ENCODE results near the gene USP25.
"Not testable (repeated sequence)": the region's sequence is repeated elsewhere in the genome, so short reads cannot be mapped to it uniquely, and the experiment has no call there.

Gene USP25

DNA sequence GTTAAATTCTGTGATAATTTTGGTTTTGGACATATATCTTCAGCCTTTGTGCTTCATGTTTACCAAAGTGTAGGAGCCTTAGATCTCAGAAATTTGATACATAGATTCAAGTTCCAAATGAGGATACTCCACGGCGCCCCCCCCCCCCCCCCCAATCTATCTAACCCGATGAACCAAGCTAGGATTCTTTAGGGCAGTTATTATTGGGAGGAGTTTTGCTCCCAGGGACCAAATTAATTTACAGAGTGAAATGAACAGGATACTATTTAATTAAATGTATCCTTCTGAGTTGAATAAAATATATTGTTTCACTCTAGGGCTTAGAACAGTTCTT is 3.2 kb downstream of the USP25 start:
- no peak for ATAC-seq

DNA sequence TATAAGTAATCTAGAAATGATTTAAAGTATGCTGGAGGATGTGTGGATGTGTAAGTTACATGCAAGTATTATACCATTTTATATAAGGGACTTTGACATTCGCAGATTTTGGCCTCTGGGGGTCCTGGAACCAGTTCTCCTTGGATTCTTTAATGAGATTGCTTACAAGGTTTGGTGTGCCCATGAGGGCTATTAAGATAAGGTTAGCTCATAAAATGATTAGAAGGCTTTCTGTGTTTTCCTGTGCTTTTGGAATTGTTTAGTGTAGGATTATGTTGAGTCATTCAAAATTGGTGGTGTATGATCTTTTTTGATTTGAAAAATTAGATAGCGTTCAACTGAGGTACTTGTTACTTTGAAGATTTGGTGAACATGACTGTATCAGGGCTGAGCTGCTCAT is 5.6 kb downstream of the USP25 start:
- ATAC-seq = no peak

DNA sequence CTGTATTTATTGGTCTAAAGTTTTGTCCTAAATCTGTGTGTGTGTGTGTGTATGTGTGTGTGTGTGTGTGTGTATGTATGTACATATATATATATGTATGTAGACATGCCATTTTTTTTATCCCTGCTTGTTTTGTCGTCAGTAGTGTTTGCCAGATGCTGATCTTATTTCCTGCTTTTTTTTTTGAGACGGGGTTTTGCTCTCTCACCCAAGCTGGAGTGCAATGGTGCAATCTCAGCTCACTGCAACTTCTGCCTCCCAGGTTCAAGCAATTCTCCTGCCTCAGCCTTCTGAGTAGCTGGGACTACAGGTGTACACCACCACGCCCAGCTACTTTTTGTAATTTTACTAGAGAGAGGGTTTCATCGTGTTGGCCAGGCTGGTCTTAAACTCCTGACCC is 6.1 kb downstream of the USP25 start:
- ATAC-seq = not testable (repeated sequence)

DNA sequence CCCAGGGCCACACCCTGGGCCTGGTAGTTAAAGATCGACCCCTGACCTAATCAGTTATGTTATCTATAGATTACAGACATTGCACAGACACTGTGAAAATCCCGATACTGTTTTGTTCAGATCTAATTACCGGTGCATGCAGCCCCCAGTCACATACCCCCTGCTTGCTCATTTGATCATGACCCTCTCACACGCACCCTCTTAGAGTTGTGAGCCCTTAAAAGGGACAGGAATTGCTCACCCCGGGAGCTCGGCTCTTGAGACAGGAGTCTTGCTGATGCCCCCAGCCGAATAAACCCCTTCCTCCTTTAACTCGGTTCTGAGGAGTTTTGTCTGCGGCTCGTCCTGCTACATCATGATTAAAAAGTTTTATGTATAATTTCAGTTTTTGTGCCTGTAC is 9.0 kb downstream of the USP25 start:
- ATAC-seq = not testable (repeated sequence)

DNA sequence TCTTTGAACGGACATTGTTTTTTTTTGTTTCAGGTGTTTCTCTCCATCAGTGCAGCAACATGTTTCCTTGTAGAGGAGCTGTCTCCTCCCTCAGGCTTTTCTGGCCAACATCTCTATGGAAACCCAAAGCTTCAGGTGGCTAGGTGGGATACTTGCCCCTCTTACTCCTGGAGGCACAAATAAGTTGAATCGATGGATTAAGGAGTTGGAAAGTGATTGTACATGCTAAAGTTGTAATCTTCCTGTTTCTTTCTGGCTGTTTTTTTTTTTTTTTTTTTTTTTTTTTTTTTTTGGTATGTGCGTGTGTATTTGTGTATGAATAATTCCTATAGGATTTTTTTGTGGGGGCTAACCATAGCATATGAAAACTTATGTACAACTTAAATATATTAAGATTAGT is 10.6 kb downstream of the USP25 start:
- ATAC-seq = no peak

DNA sequence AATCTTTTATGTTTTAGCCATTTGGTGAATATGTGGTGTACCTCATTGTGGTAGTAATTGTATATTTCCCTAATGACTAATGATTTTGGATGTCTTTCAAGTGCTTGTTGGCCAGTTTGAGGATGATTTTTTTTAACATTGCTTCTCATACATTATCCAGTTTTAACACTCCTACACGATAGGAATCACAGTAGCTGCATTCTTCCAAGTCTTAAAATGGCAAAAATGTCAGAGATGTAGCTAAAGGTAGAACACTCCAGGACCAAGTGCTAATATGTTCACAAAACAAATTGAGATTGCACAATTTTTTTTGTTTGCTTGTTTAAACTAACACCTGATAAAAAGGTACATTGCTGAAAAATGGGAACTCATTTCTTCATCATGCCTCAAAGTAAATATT is 11.7 kb downstream of the USP25 start:
- no peak for ATAC-seq

DNA sequence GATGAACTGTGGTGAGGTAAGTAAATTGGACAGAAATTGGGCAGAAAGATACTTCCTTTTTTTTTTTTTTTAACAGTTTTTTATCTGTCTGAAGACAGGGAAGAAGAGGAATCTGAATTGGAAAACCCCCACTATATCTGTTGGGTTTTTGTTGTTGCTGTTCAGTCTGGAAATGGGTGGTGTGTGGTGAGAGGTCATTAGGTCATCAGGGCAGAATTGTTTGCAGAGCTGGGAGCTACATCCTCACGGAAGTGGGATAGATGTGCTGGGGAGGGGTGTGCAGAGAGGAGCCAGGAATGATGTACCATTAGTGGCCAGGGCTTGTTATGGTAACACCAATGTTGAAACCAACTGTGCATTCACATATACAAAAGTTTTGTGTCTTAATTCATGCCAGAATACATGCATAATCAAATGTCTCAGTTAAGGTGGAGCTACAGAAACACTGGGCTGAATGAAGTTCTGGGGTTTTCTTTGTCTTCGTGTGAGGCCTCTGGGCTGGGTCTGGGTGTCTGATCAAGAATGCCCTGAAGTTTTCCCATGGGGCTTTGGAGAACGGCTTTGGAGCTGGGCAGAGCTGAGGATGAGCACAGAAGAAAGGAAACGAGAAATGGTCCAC is 12.4 kb downstream of the USP25 start:
- no peak for ATAC-seq

DNA sequence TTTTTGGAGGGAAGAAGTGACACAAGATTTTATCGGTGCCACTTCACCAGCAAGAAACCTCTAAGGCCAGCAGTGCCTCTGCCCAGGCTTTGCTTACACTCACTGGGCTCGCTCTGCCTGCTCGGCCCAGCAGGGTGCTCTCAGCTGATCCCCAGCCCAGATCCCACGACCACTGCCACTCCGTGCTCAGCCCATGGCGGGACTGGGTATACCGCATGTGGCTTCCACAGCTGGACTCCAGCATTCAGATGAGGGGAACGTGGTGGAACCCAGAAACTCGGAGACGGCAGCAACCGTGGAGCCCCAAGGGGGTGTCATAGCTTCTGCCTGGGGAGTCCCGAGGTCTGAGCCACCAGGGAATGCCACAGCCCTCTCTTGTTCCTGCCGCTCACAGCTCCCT is 12.9 kb downstream of the USP25 start:
- no peak for ATAC-seq

DNA sequence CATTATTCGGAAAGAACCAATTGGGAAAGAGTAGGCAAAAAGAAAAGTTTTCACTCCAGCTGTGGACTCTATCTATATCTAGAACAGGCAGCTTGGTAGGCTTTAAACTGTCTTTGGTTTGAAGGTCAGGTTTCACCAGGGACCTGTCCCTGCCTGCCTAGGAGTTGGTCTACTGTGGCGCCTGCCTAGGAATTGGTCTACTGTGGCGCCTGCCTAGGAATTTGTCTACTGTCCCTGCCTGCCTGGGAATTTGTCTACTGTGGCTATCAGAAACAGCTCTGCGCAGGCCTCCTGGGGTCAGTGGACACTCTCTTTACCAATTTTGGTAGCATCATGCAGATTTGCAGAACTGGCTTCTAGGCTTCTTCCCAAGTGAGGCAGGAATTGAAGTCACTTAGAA is 13.8 kb downstream of the USP25 start:
- ATAC-seq = no peak

DNA sequence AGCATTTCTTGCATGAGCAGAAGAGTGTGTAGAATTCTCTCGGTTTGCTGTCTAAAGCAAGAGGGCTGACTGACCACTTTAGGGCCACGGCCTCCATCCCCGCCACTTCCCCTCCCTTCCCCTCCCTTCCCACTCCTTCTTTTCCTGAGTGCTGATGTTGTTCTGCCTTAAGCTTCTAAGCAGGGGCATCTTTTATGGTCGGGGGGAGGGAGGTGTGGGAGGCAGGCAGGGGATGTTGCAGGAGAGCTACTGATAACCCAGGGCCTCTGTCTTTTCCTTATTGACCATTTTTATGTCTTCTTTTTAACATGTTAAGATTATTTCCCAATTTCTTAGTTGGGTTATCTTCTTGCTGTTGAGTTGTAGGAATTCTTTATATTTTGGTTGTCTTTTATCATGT is 15.1 kb downstream of the USP25 start:
- no peak for ATAC-seq

DNA sequence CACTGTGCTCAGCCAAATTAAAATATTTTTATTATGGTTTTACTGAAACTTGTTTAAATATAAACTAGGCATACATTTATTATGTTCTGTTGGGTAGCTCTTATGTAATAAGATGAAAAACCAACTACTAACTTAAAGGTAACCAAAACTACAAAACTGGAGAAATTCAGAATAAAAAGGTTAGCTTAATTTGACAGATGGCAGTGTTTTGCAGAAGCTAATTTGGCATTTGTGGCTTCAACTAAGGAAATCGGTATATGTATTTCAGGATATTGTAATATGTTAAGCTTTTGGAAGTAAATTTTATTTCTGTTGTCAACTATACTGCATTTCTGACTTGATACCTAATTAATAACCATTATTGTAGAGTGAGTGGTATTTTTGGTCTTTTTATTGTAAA is 18.8 kb downstream of the USP25 start:
- ATAC-seq = no peak

DNA sequence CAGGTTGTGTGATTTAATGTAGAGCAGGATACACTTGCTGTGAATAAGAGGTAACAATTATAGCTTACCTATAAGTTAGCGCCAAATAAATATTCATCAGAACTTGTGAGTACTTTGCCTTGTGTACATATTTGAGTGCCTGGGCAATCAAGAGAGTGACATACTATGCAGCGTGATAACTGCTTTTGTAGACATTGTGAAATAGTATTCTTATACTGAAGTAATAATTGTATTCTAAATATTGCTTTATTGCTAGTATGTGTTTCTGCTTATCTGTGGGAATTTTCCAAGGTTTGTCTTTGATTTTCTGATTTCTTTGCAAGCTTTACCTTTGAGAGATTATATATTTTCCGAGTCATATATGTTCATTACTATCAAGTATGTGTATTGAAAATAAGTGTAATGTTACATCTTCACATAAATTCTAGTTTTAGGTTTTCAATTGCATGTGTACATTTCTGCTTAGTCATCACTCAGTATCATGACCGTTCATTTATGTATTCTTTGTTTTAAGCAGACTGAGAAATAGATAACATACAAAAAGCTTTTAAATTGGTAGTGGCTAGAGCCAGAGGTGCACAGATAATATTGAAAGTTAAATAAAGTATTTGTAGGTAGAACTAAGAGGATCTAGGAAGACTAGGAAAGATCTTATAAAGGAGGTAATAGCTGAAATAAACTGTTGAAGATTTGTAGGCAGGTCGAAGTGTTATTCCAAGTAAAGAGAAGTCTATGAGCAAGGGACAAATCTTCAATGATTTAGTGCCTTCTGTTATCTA is 19.5 kb downstream of the USP25 start:
- peak in 1 of 2 donors; percentile 43 for ATAC-seq

DNA sequence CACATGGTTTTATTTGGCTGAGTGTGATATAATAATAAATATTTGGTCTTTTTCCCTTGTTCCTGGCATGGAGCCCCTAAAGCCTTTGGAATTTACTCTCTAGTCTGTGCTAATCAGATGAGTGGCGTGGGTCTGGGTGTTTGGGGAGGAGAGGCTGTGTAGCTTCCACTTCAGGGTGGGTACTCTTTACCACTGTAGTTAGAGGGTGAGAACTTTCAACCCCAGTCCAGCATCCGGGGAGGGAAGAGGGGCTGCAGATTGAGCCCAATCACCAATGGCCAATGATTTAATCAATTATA is 20.0 kb downstream of the USP25 start:
- ATAC-seq = no peak

DNA sequence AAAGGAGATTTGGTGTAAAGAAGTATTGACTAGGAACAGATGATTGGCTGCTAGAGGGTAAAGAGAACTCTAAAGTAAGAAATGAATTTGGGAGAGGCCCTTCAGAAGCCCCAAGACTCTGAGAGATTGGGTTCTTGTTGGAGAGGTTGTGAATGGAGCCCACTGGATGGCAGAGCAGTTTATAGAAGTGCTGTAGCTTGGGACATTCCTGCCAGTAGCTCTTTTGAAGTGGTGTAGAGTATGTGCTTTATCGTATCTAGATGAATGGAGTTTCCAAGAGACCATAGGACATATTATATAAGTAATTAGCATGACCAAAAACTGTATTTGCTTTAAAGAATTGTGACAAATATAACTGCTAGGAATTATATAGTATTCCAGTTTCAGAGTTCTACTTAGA is 21.3 kb downstream of the USP25 start:
- ATAC-seq = no peak

DNA sequence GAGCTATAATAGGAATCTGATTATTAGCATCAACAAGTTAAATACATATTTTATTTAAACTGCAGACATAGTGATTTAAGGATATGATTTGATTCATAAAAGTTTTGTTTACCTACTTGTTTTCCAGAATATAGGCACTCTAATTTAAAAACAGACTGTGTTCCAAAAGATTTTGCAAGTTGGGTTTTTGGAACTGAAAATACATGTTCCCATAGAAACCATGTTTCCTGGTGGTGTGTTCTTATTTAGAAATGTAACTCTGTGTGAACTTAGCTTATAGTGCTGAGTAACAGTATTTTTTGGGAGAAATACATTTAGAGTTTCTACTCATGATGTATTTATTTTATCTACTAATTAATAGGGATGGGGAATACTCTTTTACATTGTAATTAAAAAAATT is 21.8 kb downstream of the USP25 start:
- no peak for ATAC-seq

DNA sequence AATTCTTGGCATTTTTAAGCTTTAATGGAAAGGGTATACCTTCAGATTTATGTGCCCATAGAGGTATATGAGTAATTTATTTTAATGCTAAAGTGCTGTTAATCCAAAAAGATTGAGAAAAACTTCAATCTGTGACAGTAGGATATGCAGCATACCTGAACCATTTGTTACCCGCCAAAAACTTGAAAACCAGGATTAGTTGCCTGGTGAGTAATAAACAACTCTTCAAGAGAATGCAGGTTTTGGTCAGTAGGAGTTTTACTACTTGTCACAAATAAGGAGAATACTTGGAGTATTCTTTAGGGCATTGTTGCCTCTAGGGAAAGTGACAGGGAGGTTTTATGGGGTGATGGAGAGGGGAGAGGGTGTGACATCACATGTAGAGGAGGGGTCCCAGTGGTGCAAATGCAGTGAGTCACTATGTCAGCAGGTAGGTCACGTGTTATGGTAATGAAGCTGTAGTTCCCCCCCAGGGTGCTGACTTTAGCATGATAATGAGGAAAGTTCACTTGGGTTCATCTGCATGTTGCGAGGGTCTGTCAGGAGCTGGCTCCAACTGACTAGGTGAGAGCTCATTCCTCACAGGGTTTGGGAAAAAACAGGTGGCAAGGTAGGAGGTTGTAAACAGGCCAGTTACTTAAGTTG is 23.1 kb downstream of the USP25 start:
- ATAC-seq = no peak

DNA sequence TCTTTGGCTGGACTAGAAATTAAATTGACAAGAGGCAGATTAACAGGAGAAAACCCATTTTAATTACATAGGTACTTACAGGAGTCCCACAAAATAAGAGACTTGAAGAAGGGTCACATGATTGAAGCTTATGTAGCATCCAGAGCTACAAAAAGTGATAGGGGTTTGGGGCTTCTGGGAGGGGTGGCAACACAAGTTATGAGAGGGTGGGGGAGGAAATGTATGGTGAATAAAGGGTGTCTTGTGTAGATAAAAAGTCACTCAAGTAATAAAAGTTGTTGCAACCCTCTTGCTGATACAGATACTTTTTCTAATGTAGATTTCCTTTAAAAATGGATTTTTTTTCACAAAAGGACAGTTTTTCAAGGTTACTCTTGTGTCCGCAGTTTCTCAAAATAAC is 24.0 kb downstream of the USP25 start:
- ATAC-seq = no peak

DNA sequence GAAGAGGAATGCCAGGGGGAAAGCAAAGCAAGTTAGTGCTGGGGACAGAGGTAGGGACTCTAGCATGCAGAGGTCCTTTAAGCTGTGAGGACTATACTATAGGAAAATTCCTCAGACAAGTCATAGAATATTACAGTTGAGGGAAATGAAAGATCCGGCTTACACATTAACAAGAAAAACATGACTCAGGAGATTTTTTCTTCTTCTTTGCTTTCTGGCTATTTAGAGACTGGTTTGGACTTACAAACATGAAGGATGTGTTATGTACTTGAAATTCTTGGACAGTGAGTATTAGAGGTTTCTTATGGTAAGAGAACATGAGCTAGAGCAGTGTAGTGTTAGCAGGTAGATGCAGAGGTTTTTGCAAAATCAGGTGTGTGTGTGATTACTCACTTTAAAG is 24.9 kb downstream of the USP25 start:
- no peak for ATAC-seq

DNA sequence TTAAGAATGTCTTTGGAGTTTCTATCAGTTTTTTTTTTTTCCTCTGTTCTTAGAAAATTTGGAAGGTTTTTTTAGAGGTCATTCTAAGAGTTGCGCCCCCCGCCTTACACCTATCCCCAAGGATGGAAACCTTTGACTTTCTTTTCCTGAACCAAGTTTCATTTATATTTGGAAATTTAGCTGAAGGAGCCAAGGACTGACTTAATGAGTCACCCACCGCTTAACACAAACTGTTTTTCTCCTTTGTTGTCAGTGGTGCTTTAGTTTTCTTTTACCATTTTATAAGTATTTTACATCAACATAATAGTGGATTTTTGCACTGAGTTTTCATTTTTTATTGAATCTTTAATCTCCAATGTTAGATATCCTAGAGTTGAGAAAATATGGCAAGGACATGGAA is 25.3 kb downstream of the USP25 start:
- no peak for ATAC-seq

DNA sequence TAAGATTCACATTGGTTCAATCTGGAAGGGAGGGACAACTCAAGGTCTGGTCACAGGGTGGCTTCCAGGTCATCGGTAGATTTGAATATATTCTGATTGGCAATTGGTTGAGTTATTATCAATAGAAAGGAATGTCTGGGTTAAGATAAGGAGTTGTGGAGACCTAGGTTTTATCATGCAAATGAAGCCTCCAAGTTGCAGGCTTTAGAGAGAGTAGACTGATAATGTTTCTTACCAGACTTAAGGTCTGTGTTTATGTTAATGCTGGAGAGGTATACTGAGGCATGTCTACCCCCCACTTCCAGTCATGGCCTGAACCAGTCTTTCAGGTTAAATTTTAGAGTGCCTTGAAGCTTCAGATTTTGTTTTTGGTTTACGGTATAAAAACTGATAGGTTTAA is 29.7 kb downstream of the USP25 start:
- no peak for ATAC-seq

DNA sequence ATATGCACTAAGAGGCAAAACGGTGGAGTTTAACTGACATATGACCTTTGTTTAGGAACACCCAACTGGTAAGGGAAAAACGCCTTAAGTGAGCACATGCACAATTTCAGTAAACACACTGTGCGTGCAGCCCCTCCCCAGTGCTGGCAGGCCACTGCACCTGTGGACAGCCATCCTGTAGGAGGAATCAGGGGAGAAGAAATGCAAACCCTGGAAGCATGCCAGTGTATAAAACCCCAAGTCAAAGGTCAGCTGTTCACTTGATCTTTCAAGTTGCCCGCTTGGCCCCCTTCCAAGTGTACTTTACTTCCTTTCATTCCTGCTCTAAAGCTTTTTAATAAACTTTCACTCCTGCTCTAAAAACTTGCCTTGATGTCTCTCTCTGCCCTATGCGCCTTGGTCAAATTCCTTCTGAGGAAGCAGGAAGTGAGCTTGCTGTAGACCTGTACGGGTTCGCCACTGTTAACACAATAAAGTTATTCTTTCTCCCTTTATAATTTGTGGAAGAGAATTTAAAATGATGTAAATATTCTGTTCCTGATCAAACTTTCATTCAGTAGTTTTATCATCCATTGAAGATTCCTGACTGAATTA is 31.8 kb downstream of the USP25 start:
- no peak for ATAC-seq

DNA sequence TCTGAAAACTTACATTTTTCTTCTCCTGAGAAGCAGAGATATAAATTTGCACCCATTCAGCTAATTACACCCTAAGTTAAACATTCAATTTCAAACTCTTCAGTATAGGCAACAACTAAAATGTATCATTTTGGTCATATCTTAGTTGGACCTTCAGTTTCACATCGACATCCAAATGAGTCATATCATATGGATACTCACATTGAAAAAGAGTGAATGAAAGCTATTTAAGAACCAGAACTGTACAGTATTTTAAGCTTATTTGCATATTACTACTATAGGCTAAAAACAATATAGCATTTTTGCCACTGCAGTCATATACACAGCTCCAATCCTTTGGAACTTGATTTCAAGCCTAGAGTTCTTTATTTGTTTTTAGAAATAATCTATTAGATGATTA is 33.6 kb downstream of the USP25 start:
- ATAC-seq = peak; percentile 68 to 80

DNA sequence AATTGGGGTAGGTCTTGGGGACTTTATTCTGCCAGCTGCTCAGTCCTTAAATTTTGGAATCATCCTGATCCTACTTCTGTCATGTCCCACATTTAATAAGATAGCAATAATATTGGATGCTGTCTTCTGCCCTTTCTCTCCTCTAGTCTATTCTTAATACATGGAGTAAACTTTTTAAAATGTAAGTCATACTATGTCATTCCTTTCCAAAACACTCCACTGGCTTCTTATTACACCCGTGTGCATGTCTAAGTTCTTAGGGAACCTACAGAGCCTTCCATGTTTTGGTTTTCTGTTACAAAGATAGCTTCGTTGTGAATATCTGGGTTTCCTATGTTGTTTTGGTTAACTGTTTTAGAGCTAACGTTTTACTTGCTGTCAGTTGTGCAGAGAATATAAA is 35.1 kb downstream of the USP25 start:
- no peak for ATAC-seq

DNA sequence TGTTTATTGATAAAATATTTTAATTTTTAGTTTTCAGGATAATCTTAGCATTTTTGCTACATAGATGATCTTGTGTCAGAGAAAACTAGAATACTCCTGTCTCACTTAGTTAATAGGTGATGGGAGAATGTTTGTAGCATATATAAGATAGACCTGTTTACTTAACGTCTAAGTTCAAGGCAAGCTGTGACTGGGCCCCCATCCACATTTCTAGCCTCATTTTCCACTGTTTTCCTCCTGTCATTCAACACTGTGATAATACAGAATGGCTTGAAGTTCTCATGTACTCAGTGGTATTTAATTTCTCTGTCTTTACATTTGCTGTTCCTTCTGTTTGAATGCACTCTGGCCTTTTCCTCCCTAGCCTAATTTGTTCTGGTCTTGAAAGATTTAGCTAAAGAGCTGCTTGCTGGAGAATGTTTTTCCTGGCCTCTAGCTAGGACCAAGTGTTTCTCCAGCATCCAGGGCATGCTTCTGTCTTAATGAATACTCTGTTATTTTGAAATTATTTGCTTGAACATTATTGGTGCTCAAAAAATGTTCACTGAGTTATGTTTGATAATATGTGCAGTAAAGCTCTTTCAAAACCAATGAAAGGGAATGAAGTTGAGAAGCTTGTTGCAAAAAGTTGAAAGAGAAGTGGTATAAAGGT is 37.3 kb downstream of the USP25 start:
- ATAC-seq = no peak

All from activated CD4-positive, CD25-positive, alpha-beta regulatory T cell treated with anti-CD3 and anti-CD28 coated beads, Interleukin-2, amount 50 U/mL, for 24 hours (primary cell).